GM23248 (cell line): Measurements from ENCODE around the gene CACNG1. TPM values are rescaled to one million over a fixed set of nuclear protein-coding genes. Genes with fewer than 3 reads are reported as not detected.

ENCODE experiments used
- DNase-seq: peaks from one replicate; pipeline ENCODE4 v3.0.0-alpha.2; 2015
- H2AFZ ChIP-seq: fragments of 200-600 bp; sonication (generic); 2 replicates; pipeline ENCODE4 v1.6.1; 2016; ENCODE audit warnings: antibody characterized with exemption
- H3F3A ChIP-seq: fragments of 200-600 bp; sonication (generic); 2 replicates; pipeline ENCODE4 v1.6.1; 2016; ENCODE audit warnings: mild to moderate bottlenecking, antibody characterized with exemption, mixed run types; ENCODE audit not compliant: insufficient read depth
- H3K27ac ChIP-seq: fragments of 200-600 bp; sonication (generic); 2 replicates; pipeline ENCODE4 v1.5.1; 2016; ENCODE audit warnings: mild to moderate bottlenecking
- H3K27me3 ChIP-seq: fragments of 200-600 bp; sonication (generic); replicated peaks from 2 replicates; pipeline ENCODE4 v1.6.1; 2016; ENCODE audit warnings: mild to moderate bottlenecking; ENCODE audit not compliant: insufficient read depth
- H3K36me3 ChIP-seq: fragments of 200-600 bp; sonication (generic); 2 replicates; pipeline ENCODE4 v1.6.1; 2016; ENCODE audit warnings: low read depth, mild to moderate bottlenecking
- H3K4me1 ChIP-seq: fragments of 200-600 bp; sonication (generic); 2 replicates; pipeline ENCODE4 v1.6.1; 2016; ENCODE audit warnings: mild to moderate bottlenecking; ENCODE audit not compliant: insufficient read depth
- H3K4me2 ChIP-seq: fragments of 200-600 bp; sonication (generic); one replicate; pipeline ENCODE4 v1.6.1; 2016; ENCODE audit warnings: mild to moderate bottlenecking; ENCODE audit not compliant: unreplicated experiment
- H3K4me3 ChIP-seq: fragments of 200-600 bp; sonication (generic); 2 replicates; pipeline ENCODE4 v1.5.1; 2016; ENCODE audit warnings: mild to moderate bottlenecking
- H3K79me2 ChIP-seq: fragments of 200-600 bp; sonication (generic); 2 replicates; pipeline ENCODE4 v1.6.1; 2016; ENCODE audit warnings: mild to moderate bottlenecking; ENCODE audit not compliant: insufficient read depth
- H3K9ac ChIP-seq: fragments of 200-600 bp; sonication (generic); 2 replicates; pipeline ENCODE4 v1.6.1; 2016; ENCODE audit warnings: mild to moderate bottlenecking
- H3K9me2 ChIP-seq: fragments of 200-600 bp; sonication (generic); 2 replicates; pipeline ENCODE4 v1.6.1; 2016; ENCODE audit warnings: mixed run types, mild to moderate bottlenecking, moderate library complexity; ENCODE audit not compliant: insufficient read depth
- H3K9me3 ChIP-seq: fragments of 200-600 bp; sonication (generic); one replicate; pipeline ENCODE4 v1.6.1; 2017; ENCODE audit warnings: low read depth
- H4K20me1 ChIP-seq: fragments of 200-600 bp; sonication (generic); 2 replicates; pipeline ENCODE4 v1.6.0; 2016; ENCODE audit not compliant: insufficient read depth
- EZH2 ChIP-seq: fragments of 200-600 bp; sonication (generic); IDR thresholded peaks from 2 replicates; pipeline ENCODE4 v1.6.1; 2018; ENCODE audit warnings: antibody characterized with exemption, mild to moderate bottlenecking; ENCODE audit not compliant: insufficient read depth, poor library complexity, severe bottlenecking
- EZH2phosphoT487 ChIP-seq: fragments of 200-600 bp; sonication (generic); IDR thresholded peaks from 2 replicates; pipeline ENCODE4 v1.6.1; 2018; ENCODE audit warnings: antibody characterized with exemption, moderate library complexity, mild to moderate bottlenecking, low read depth; ENCODE audit not compliant: insufficient read depth
- WGBS, 2 experiments: methylation state at CpG; one replicate each; pipeline ENCODE4 v1.1.6; 2015 to 2017; ENCODE audit warnings: low lambda C conversion rate in 2 of 2, low coverage in 1 of 2; ENCODE audit errors: missing lambda C conversion rate in 2 of 2; 5-methylcytosine and 5-hydroxymethylcytosine counted together
- in situ Hi-C: fragments of 300-500 bp; cut with MboI; formaldehyde crosslinking; loops from 2 replicates; pipeline ENCODE4 v1.15.0; 2020
- polyA plus RNA-seq: library from polyadenylated mRNA; unstranded; fragments of >200 nt; fragmentation: Nextera tagmentation; extraction: Ambion mirVana; gene quantifications from 2 replicates; pipeline ENCODE4 v1.2.1, GENCODE V29; 2016
- total RNA-seq: library from RNA; depleted of rRNA; stranded (reverse); fragments of >200 nt; shearing (Covaris generic); gene quantifications from 2 replicates; pipeline ENCODE4 v1.2.3, GENCODE V29; 2014

CACNG1 gene
- total and polyA plus RNA-seq, 2 experiments from 2014 or later: not detected

DNA sequence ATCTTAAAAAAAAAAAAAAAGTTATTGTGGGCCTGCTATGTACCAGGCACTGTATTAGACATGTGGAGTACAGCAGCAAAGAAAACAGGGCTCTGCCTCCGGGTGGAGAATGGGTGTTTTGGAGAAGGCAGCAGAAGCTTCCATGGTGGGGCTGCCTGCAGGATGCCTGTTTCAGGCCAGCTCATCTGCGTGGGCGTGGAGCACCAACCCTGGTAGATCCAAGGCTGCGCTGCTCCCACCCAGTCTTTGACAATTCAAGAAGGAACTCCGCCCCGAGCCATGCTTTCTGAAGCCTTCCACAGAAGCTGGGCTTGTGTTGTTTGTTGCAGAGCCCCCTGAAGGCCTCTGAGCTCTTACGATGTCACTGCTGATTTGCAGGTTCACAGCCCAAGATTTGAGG, 23.2 kb upstream of the CACNG1 start:
- WGBS, 2 experiments: 69 to 75% methylated on average over 7 of the region's 7 CpGs
- H3K4me1 ChIP-seq: no peaks in the 10 kb centered on the region

DNA sequence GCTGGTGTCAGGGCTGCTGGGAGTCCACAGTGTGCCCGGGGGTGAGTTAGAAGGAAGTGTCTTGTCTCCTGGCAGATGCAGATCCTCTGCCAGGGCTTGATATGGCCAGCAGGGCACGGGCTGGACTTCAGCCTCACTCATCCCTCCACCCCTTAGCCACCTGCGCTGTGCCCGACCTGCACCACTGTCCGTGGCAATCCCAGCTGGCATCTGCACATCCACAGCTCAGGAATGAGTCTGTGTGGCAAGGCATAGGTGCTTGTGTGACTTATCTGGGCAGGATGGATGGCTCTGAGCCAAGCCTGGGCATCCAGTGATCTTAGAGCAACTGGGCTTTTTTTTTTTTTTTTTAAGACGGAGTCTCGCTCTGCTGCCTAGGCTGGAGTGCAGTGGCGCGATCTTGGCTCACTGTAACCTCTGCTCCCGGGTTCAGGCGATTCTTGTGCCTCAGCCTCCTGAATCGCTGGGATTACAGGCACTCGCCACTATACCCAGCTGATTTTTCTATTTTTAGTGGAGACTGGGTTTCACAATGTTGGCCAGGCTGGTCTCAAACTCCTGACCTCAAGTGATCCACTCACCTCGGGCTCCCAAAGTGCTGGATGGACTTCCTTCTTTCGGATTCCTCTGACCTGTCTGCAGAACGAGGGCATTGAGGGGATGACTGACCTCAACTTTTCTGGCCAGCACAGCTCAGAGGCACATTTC, 22.5 kb upstream of the CACNG1 start:
- no peak overlapping the region for H2AFZ ChIP-seq
- H3K4me1 ChIP-seq: no peaks in the 10 kb centered on the region
- H3K9me2 ChIP-seq: no peaks in the 10 kb centered on the region
- no peaks in the 10 kb centered on the region for H3K36me3 ChIP-seq
- H3K79me2 ChIP-seq: no peaks in the 10 kb centered on the region
- in situ Hi-C loops: no loop called here
- H3K9me3 ChIP-seq: no peaks in the 10 kb centered on the region
- TF ChIP-seq EZH2 (no peak), EZH2phosphoT487 (no peak)
- H3K4me3 ChIP-seq: no peak overlapping the region
- DNase-seq: no peak
- H3K9ac ChIP-seq: no peak overlapping the region
- WGBS, 2 experiments: 75 to 79% methylated on average over 16 of the region's 16 CpGs
- no peak overlapping the region for H3K4me2 ChIP-seq
- H3F3A ChIP-seq: no peaks in the 10 kb centered on the region
- H3K27me3 ChIP-seq: peaks cover 13% of the 10 kb centered on the region
- no peak overlapping the region for H3K27ac ChIP-seq
- no peaks in the 10 kb centered on the region for H4K20me1 ChIP-seq

More for the DNA sequence above, 23.2 kb upstream of the CACNG1 start:
- peaks cover 6% of the 10 kb centered on the region for H3K27me3 ChIP-seq
- no peak overlapping the region for H3K9ac ChIP-seq
- H3K9me2 ChIP-seq: no peaks in the 10 kb centered on the region
- H3K4me2 ChIP-seq: no peak overlapping the region
- no peaks in the 10 kb centered on the region for H3F3A ChIP-seq
- TF ChIP-seq EZH2phosphoT487 (no peak), EZH2 (no peak)
- no peaks in the 10 kb centered on the region for H3K36me3 ChIP-seq
- H3K9me3 ChIP-seq: no peaks in the 10 kb centered on the region
- no peaks in the 10 kb centered on the region for H3K79me2 ChIP-seq
- no peak overlapping the region for H2AFZ ChIP-seq
- in situ Hi-C loops: no loop called here
- peak; percentile 14 for DNase-seq
- H3K27ac ChIP-seq: no peak overlapping the region
- no peaks in the 10 kb centered on the region for H4K20me1 ChIP-seq
- no peak overlapping the region for H3K4me3 ChIP-seq

DNA sequence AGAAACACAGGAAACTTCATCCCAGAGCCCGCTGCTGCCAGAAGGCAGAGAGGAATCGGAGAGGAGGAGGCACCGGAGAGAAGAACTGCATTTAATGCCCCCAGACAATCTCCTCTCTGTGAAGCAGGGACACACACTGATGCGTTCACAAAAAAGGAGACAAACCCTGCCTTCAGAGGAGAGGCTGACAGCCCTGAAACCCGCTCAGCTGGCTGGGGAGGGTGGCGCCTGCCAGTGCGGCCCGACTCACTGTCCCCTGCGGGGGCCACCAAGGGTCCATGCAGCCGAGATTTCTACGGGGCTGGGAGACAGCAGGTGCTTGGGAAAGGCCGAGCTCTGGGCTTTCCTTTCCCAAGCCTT, 21.9 kb upstream of the CACNG1 start:
- WGBS, 2 experiments: 87 to 89% methylated on average over 12 of the region's 12 CpGs
- no peak overlapping the region for H2AFZ ChIP-seq
- TF ChIP-seq EZH2phosphoT487 (no peak), EZH2 (no peak)
- H3K9ac ChIP-seq: no peak overlapping the region
- H3F3A ChIP-seq: no peaks in the 10 kb centered on the region
- no peak overlapping the region for H3K4me3 ChIP-seq
- in situ Hi-C loops: no loop called here
- H3K79me2 ChIP-seq: no peaks in the 10 kb centered on the region
- peaks cover 18% of the 10 kb centered on the region for H3K27me3 ChIP-seq
- no peak overlapping the region for H3K4me2 ChIP-seq
- no peak overlapping the region for H3K27ac ChIP-seq
- H3K4me1 ChIP-seq: no peaks in the 10 kb centered on the region
- no peaks in the 10 kb centered on the region for H4K20me1 ChIP-seq
- H3K9me2 ChIP-seq: no peaks in the 10 kb centered on the region
- no peaks in the 10 kb centered on the region for H3K36me3 ChIP-seq
- no peak for DNase-seq
- no peaks in the 10 kb centered on the region for H3K9me3 ChIP-seq

DNA sequence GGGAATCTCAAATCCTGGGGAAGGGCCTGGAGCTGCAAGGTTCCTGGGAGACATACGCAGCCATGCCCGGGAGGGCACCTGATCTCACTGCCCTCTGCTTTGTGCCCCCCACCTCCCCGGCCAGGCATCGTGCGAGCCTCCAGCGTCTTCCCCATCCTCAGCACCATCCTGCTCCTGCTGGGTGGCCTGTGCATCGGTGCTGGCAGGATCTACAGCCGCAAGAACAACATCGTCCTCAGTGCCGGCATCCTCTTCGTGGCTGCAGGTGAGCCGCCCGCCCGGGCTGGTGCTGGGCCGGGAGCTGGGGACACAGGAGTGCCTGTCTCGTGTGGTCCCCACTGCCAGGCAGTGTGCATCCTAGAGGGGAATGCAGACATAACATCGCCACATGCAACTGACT, 19.6 kb upstream of the CACNG1 start:
- Histone ChIP-seq H3K4me3 (no peak overlapping the region), H3K27me3 (peaks cover 14% of the 10 kb centered on the region; the same call in 1 of the 2 replicates), H3K79me2 (no peaks in the 10 kb centered on the region), H4K20me1 (no peaks in the 10 kb centered on the region), H3K4me2 (no peak overlapping the region), H3K27ac (no peak overlapping the region), H3K9ac (no peak overlapping the region), H3K4me1 (no peaks in the 10 kb centered on the region), H3K9me2 (no peaks in the 10 kb centered on the region), H3K36me3 (no peaks in the 10 kb centered on the region), H3K9me3 (no peaks in the 10 kb centered on the region), H2AFZ (no peak overlapping the region), H3F3A (no peaks in the 10 kb centered on the region)
- TF ChIP-seq EZH2phosphoT487 (no peak), EZH2 (no peak)
- in situ Hi-C loops: no loop called here
- no peak for DNase-seq
- 78 to 80% methylated on average over 16 to 17 of the region's 17 CpGs for WGBS, 2 experiments

DNA sequence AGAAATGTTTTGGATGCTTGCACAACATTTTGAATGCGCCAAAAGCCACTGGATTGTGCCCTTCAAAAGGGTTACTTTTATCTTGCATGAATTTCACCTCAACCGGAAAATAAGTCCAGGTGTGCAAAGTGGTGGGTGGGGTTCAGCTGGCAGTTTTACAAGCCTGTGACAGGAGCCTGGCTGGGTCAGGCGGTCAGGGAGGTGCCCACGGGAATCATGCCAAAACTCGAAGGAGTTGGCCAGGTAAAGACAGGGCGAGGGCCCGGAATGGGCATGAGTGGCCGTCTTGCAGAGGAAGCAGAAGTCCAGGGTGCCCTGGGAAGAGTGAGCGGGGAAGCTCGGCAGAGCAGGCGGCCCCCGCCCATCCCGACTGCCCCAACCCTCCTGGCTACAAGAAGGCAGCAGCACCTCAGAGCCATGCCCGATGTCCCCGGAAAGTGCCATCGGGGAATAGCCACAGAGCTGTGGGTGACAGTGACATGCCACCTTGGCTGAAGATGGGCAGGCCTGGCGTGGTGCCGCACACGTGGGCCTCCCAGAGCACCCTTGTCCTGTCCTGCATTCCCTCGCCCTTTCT, 19.1 kb upstream of the CACNG1 start:
- no peak overlapping the region for H3K9ac ChIP-seq
- H3K9me3 ChIP-seq: no peaks in the 10 kb centered on the region
- H4K20me1 ChIP-seq: no peaks in the 10 kb centered on the region
- no peaks in the 10 kb centered on the region for H3K9me2 ChIP-seq
- H3K36me3 ChIP-seq: no peaks in the 10 kb centered on the region
- H3K4me1 ChIP-seq: no peaks in the 10 kb centered on the region
- no peak overlapping the region for H3K4me2 ChIP-seq
- no peak overlapping the region for H3K27ac ChIP-seq
- TF ChIP-seq EZH2: no peak
- TF ChIP-seq EZH2phosphoT487: no peak
- in situ Hi-C loops: no loop called here
- H3K4me3 ChIP-seq: no peak overlapping the region
- no peaks in the 10 kb centered on the region for H3F3A ChIP-seq
- no peak overlapping the region for H2AFZ ChIP-seq
- peaks cover 14% of the 10 kb centered on the region; the same call in 1 of the 2 replicates for H3K27me3 ChIP-seq
- H3K79me2 ChIP-seq: no peaks in the 10 kb centered on the region
- DNase-seq: no peak
- WGBS, 2 experiments: 64% methylated on average over 16 to 19 of the region's 20 CpGs
